ENCODE measurements around the gene EIF2AK3.

- TF ChIP-seq CTCF (IDR thresholded peaks at IDR 0.05; ENCODE audit: poor library complexity, severe bottlenecking) (no peak), EZH2 (IDR thresholded peaks at IDR 0.05; ENCODE audit: borderline replicate concordance, insufficient read depth, low read length, poor library complexity, severe bottlenecking) (no peak), POLR2AphosphoS5 (IDR thresholded peaks at IDR 0.05) (no peak)
Observed at GRCh38 chr2:88602022-88602421, 25.2 kb downstream of the EIF2AK3 start.

Data from neural cell (in vitro differentiated cells).